HG03571 (cell line): ENCODE data around the gene FHL1.
"Not testable (repeated sequence)": the region's sequence is repeated elsewhere in the genome, so short reads cannot be mapped to it uniquely, and the experiment has no call there.

Experiments used
- ATAC-seq: cut with Tn5 transposase; IDR thresholded peaks from one replicate; pipeline ENCODE4 v1.9.1; 2021; ENCODE audit not compliant: unreplicated experiment

FHL1 gene

DNA sequence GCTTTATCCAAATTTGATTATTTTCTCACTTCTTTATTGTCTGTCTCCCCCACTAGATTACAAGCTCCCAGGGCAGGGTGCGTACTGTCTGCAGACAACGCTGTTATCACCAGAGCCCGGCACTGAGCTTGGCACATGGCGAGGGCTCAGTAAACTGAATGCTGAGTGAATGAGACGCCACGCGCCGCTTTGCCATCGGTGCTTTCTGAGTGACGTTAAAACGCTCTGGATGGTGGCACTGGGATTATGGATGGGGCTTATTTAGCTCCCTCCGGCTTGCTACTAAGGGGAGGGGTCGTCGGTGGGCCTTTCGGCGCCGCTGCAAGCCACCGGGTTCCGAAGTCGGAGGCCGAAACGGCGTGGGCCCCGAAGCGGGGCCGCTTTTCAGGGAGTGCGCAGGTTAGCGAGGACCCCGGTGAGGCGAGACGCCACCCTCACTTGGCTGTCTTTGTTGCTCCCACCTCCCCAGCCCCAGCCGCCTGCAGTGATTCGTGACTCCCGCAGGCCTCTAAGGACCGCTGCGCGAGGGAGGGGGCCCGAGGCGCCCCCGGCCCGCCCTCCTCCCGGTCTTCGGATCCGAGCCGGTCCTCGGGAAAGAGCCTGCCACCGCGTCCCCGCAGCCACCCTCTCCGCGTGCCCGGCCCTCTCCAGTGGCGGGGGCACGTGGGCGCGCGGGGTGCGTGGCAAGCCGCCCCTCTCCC, 569 bp upstream of the FHL1 start:
- no peak for ATAC-seq

DNA sequence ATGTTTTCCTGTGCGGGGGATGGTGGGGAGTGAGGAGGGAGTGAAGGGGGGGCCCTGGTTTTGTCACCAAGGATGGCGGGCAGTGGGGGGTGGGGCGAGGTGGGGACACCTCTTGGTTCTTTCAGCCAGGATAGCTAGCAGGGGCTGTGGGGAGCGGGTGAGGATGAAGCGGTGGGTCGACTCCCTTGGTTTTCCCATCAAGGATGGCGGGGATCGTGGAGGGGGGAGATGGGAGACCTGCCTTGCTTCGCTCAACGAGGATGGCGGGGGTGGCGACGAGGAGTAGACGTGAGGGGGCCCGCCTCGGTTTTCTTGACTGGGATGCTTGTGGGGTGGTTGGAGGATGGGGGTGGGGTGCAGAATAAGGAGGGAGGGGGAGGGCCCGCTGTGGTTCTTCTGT, 643 bp downstream of the FHL1 start:
- ATAC-seq: no peak

DNA sequence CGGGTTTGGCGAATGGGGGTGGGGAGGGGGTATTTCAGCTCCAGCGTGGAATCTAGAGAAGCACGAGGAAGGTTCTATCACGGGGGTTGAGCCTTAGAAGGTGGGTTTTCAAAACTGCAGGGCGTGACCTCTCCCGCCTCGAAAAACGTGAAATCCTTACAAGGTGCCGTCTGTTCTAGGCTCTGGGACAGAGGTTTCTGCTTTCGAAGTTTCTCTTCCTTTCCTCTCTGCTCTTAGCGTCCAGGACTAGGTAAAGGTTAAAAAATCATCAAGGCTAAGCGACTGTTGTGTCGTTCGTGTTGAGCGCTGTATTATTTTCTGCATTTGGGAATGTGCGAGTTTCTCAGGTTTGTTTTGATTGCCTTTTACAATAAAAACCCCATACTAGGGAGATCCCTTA, 1.1 kb downstream of the FHL1 start:
- ATAC-seq: no peak

DNA sequence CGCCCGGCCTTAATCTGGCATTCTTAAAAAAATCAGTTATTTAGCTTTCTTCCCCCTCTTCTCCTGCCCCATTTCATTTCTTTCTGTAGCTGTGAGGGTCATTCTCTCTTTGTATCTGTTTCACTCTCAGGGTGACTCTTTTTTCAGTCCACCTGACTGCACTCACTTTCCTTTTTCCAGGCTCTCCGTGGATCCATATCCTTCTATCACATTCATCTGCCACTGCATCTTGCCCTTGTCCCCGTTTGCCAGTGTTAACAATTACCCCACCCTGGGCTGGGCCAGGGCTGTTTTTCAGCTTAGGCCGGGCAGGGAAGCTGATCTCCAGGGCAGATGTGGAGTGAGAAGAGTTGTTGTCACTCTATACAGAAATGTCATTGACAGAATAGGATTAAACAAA, 7.7 kb downstream of the FHL1 start:
- no peak for ATAC-seq

DNA sequence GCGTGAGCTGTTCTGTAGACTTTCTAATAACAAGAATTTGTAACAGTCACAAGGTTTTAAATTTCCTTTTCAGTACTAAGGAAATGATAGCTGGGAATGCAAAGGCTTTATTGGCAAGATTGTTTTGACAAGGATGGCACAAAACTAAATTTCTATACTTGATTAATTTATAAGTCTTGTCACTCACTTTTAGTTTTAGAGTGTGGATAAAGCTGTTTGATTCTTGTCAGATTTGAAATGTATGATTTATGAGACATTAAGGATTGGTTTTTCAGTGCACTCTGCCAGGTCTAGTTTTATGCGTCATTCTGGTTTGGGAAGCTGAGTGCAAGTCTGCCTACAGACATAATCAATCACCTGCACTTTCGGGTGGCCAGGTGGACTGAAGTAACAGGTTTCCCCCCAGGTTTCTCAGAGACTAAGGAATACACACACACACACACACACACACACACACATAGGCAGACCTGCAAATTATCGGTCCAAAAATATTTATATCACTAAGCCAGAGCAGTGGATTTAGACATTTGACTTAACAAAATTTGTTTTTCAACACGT, 9.3 kb downstream of the FHL1 start:
- ATAC-seq: no peak

- no peak for ATAC-seq
Measured at GRCh38 chrX:136157187-136157586, 9.9 kb downstream of the FHL1 start.

GRCh38 chrX:136158685-136159084, 11.4 kb downstream of the FHL1 start:
- ATAC-seq: no peak

DNA sequence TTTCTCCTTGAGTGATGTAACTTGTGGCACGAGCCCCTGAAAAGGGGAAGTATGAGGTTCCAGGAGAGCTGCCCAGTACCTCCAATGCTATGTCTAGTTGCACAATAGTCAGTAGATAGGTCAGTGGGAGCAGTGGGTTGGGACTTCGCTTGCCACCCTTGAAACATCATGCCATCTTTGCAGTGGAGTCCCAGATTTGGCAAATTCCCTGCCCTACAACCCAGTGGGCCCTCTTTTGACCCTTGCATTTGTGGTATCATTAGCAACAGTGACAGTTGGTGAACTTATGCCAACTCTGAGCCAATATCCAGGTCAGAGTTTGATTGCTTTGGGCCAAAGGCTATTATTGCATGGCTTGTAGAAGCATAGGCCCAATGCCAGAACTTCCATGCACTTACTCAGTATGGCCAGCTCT, 12.3 kb downstream of the FHL1 start:
- ATAC-seq: no peak

- no peak for ATAC-seq
Measured at GRCh38 chrX:136162827-136163570, 15.7 kb downstream of the FHL1 start.

DNA sequence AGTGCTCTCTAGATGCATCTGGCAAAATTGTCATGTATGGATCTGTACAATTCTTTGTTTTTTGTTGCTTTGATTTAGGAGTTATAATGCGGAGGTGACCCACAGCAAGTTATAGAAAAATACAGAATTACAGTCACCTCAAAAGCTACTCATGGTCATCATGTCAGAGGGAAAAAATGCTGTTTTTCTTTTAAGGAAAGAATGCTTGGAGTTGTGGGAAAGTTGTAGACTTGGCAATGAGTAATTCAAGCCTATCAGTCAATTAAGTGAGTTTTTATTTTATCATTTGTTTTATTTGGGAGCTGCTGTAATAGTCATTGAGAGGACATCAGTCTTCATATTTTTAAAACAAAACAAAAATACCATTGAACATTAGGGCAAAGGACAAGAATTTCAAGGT, 16.4 kb downstream of the FHL1 start:
- ATAC-seq: no peak

GRCh38 chrX:136165406-136165805, 18.1 kb downstream of the FHL1 start:
- ATAC-seq: no peak

DNA sequence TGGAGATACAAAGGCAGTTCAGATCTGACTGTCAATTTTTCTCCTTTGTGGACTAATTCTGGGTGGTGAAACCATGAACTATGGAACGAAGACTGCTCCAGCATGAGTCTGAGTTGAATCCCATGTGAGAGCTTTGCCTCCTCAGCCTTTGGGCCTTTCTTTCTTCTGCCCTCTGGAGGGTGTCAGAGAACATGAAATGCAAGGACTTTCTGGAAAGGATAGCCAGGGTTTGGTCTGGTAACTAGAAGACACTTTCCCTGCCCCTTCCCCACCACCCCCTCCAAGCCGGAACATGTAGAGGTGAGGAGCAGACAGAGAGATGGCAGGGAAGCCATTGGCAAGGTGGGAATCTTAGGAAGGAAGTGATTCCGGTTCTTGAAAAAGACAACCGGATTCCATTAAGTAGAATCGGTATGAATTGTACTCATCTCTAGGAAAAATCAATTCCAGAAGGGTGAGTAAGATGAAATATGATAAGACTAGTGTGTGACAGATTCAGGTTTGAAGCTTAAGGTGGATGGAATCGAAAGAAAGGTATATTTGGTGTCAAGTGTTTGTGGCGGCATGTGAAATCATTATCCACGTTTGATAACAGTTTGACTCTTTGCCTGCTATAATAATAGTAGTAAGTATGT, 19.0 kb downstream of the FHL1 start:
- ATAC-seq: no peak

GRCh38 chrX:136167989-136168388, 20.7 kb downstream of the FHL1 start:
- not testable (repeated sequence) for ATAC-seq

GRCh38 chrX:136168929-136169735, 21.8 kb downstream of the FHL1 start:
- no peak for ATAC-seq

DNA sequence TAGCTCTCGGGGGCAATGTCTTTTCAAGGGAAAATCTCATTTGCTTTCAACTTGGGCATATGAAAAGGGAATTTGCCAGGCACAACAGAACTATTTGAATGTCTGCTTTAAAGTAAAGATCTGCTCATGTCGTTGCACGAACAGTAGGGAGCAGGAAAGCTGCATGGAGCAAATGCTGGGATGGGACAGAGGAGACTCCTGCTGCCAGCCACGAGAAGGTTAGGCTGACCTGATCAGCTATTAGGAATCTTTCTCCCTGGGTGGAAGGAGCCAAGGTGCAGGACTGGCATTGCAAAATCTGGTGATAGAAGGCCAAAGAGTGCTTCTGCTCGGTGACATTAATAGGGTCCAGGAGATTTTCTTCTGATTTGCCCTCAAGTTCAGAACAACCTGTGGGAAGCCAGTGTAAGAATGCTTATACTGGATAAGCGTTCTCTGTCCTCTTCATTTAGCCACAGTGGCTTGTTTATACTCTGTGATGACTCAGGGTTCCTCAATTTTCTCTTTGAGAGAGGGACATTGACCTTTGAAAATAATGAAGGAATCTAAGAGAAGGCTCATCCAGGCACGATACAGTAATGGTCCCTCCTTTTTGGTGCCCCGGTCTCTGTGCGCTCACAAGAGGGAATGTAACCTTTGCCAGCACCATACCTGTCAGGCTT, 22.9 kb downstream of the FHL1 start:
- ATAC-seq: no peak

DNA sequence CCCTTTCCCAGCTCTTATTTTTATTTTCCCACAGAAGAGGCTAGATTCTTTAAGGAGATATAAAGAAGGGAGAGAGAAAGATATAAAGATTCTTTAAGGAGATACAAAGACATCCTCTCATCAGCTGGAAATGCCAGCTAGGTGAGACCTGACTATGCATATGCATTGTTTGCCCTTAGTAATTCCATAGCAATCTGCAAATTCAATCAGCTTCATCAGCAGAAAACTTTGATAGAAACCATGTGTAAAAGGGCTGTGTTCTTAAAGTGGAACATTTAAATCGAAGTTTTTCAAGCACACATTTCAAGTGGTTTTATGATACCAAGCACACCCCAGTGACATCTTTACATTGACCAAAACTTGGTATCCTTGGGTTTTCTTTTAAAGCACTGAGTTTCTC, 24.1 kb downstream of the FHL1 start:
- no peak for ATAC-seq

GRCh38 chrX:136176399-136176825, 29.1 kb downstream of the FHL1 start:
- no peak for ATAC-seq

DNA sequence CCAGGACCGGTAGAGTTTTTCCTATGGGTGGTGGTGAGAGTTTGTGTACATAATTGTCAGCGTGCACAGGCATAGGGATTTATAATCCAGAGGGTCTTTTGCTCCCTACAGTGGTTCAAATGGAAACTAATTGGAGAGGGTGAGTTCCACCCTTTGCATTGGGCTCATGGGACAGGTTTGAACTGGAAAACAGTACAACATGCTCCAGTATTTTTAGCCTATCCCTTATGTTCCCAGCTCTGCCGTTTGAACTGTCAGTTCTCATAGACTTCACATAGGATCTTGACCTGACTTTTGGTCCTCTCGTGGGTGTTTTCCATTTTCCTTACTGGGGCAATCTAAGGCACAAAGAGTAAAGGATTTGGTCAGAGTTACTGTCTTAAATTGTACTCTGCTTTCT, 31.8 kb downstream of the FHL1 start:
- ATAC-seq: no peak

GRCh38 chrX:136182414-136182813, 35.1 kb downstream of the FHL1 start:
- no peak for ATAC-seq

GRCh38 chrX:136183172-136183571, 35.8 kb downstream of the FHL1 start:
- ATAC-seq: no peak

GRCh38 chrX:136183917-136184316, 36.6 kb downstream of the FHL1 start:
- ATAC-seq: no peak
